GM12878 (cell line): ENCODE results near the gene UBAC2. TPM values are rescaled to one million over a fixed set of nuclear protein-coding genes. Genes with fewer than 3 reads are reported as not detected.

ENCODE experiments used
- ATAC-seq: fragments of 200-7000 bp; cut with Tn5 transposase; 3 replicates; pipeline ENCODE4 v1.9.1; 2020; ENCODE audit warnings: mild to moderate bottlenecking, moderate library complexity
- BruUV-seq: library from RNA; stranded (reverse); fragments of 400-500 nt; replicated peaks from 2 replicates; lab custom pipeline; 2021; lab: Mats Ljungman, UMichigan
- CTCF ChIA-PET: fragments of 300-600 bp; sonication (Branson Sonifier 250); formaldehyde crosslinking; extraction: SDS; loops from one replicate; lab custom pipeline; 2021; ENCODE audit warnings: inconsistent platforms; lab: Yijun Ruan, JAX
- POLR2A ChIA-PET: fragments of 350-600 bp; formaldehyde crosslinking; extraction: SDS; loops from one replicate; lab custom pipeline; 2021; ENCODE audit warnings: inconsistent platforms; lab: Charles Lee
- RAD21 ChIA-PET: fragments of 300-600 bp; sonication (Branson Sonifier 250); formaldehyde crosslinking; loops from one replicate; lab custom pipeline; 2023; ENCODE audit warnings: antibody characterized with exemption; ENCODE audit not compliant: unreplicated experiment; lab: Charles Lee
- SMC1A ChIA-PET: fragments of 300-600 bp; sonication (Branson Sonifier 250); formaldehyde crosslinking; loops from one replicate; lab custom pipeline; 2023; ENCODE audit not compliant: unreplicated experiment, uncharacterized antibody; lab: Charles Lee
- DNase-seq: peaks from one replicate; pipeline ENCODE4 v3.0.0-alpha.2; 2011; ENCODE audit warnings: low read depth, low spot score
- FAIRE-seq: peaks from 3 replicates; lab custom pipeline; 2011; peaks lifted over from hg19 to GRCh38; lab: Jason Lieb, UNC
- H2AFZ ChIP-seq: 2 replicates; pipeline ENCODE4 v1.6.0; 2011; ENCODE audit warnings: low read depth, low read length, control low read depth; ENCODE audit not compliant: control insufficient read depth
- H3K27ac ChIP-seq: 2 replicates; pipeline ENCODE4 v1.5.1; 2011; ENCODE audit warnings: control low read depth; ENCODE audit not compliant: control insufficient read depth, insufficient read depth
- H3K27me3 ChIP-seq, 2 experiments: replicated peaks in 1 of 2; 2 replicates each; pipeline versions ENCODE4 v1.6.0 to v1.6.1; 2011; ENCODE audit warnings: low read length in 1 of 2; ENCODE audit not compliant: control insufficient read depth in 2 of 2, insufficient read depth in 2 of 2
- H3K36me3 ChIP-seq, 2 experiments: 2 replicates each; pipeline ENCODE4 v1.5.1; 2011; ENCODE audit warnings: low read length in 1 of 2; ENCODE audit not compliant: control insufficient read depth in 2 of 2, insufficient read depth in 2 of 2
- H3K4me1 ChIP-seq: 2 replicates; pipeline ENCODE4 v1.6.1; 2011; ENCODE audit warnings: mild to moderate bottlenecking, low read length, moderate library complexity, mixed read lengths; ENCODE audit not compliant: control insufficient read depth, insufficient read depth
- H3K4me2 ChIP-seq: 2 replicates; pipeline ENCODE4 v1.6.0; 2011; ENCODE audit warnings: control low read depth; ENCODE audit not compliant: control insufficient read depth, insufficient read depth
- H3K4me3 ChIP-seq: fragments of 200-600 bp; sonication (generic); 2 replicates; pipeline ENCODE4 v1.5.1; 2016
- H3K79me2 ChIP-seq: 2 replicates; pipeline ENCODE4 v1.6.0; 2011; ENCODE audit warnings: low read length; ENCODE audit not compliant: control insufficient read depth, insufficient read depth
- H3K9ac ChIP-seq: 2 replicates; pipeline ENCODE4 v1.8.0; 2011; ENCODE audit warnings: low read length, control low read depth, mixed read lengths; ENCODE audit not compliant: control insufficient read depth, insufficient read depth
- H3K9me3 ChIP-seq: replicated peaks from 3 replicates; pipeline ENCODE4 v1.5.1; 2011; ENCODE audit warnings: mild to moderate bottlenecking, low read length; ENCODE audit not compliant: control insufficient read depth, insufficient read depth
- H4K20me1 ChIP-seq: 2 replicates; pipeline ENCODE4 v1.6.0; 2011; ENCODE audit not compliant: control insufficient read depth, insufficient read depth
- CBX3 ChIP-seq: fragments of 200-600 bp; sonication (generic); IDR thresholded peaks from 2 replicates; pipeline ENCODE4 v1.6.1; 2016; ENCODE audit warnings: low read depth, borderline replicate concordance
- CREB1 ChIP-seq: IDR thresholded peaks from 2 replicates; pipeline ENCODE4 v1.6.1; 2012; ENCODE audit warnings: low read depth, mild to moderate bottlenecking, inconsistent platforms
- IKZF2 ChIP-seq, 2 experiments: fragments of 450-650 bp; IDR thresholded peaks; 2 replicates each; pipeline ENCODE4 v1.6.1; 2017; ENCODE audit warnings: mild to moderate bottlenecking in 2 of 2, moderate library complexity in 2 of 2
- SMAD5 ChIP-seq: IDR thresholded peaks from 2 replicates; pipeline ENCODE4 v1.6.1; 2016; ENCODE audit warnings: antibody characterized with exemption, low read depth
- SP1 ChIP-seq: IDR thresholded peaks from one replicate; pipeline ENCODE4 v1.6.1; 2011; ENCODE audit warnings: low read depth, low read length
- SPI1 ChIP-seq: IDR thresholded peaks from 2 replicates; pipeline ENCODE4 v1.6.1; 2011; ENCODE audit warnings: low read depth, mild to moderate bottlenecking, low read length, moderate library complexity, borderline replicate concordance; ENCODE audit not compliant: insufficient read depth
- WGBS: methylation state at CpG from one replicate; pipeline ENCODE4 v1.1.6; 2016; ENCODE audit warnings: low lambda C conversion rate; ENCODE audit not compliant: insufficient replicate concordance, insufficient coverage; ENCODE audit errors: missing lambda C conversion rate; 5-methylcytosine and 5-hydroxymethylcytosine counted together
- in situ Hi-C: fragments of 300-500 bp; cut with MboI; formaldehyde crosslinking; loops from 9 replicates; pipeline ENCODE4 v1.14.3; 2018; ENCODE audit warnings: mixed read lengths
- intact Hi-C: fragments of 100-400 bp; cut with micrococcal nuclease; formaldehyde crosslinking; loops from one replicate; pipeline ENCODE4 v1.14.2; 2022; ENCODE audit not compliant: unreplicated experiment
- polyA plus RNA-seq, 11 experiments: library from polyadenylated mRNA; depleted of rRNA in 4 of 11; unstranded in 6 of 11; stranded (reverse) in 5 of 11; fragments of >200 nt; fragmentation: Nextera tagmentation in 4 of 11; fragmentation: Illumina TruSeq in 1 of 11; extraction: Ambion mirVana in 4 of 11; extraction: Trizol in 1 of 11; gene quantifications; 1 replicate in 1 of 11; 2 replicates in 10 of 11; pipeline versions ENCODE4 v1.2.1 to v1.2.3, GENCODE V29; 2011 to 2016; ENCODE audit warnings: inconsistent platforms in 2 of 11, missing spikeins in 2 of 11, low read depth in 1 of 11
- total RNA-seq, 4 experiments: library from RNA; depleted of rRNA in 3 of 4; stranded (reverse); fragments of >200 nt in 3 of 4; fragmentation: Illumina TruSeq in 1 of 4; extraction: Trizol in 1 of 4; gene quantifications; 2 replicates each; pipeline versions ENCODE4 v1.2.1 to v1.2.3, GENCODE V29; 2013 to 2021
- TF ChIP-seq, protein P1 (sequence below): IDR thresholded peaks from 2 replicates; pipeline ENCODE4 v1.6.1; 2011; ENCODE audit warnings: borderline replicate concordance, low read depth, mild to moderate bottlenecking, moderate library complexity, mixed read lengths, low read length; ENCODE audit not compliant: insufficient read depth; ENCODE audit errors: extremely low read length
- TF ChIP-seq, protein P2 (sequence below): fragments of 450-650 bp; IDR thresholded peaks from 2 replicates; pipeline ENCODE4 v1.6.1; 2016; ENCODE audit warnings: mild to moderate bottlenecking

UBAC2 gene
- total and polyA plus RNA-seq, 10 of the 15 experiments (the other 5 are each of a cell fraction or from before 2014, with no cell fraction given) = 3.0 to 54.6 (median 17.4) TPM

DNA sequence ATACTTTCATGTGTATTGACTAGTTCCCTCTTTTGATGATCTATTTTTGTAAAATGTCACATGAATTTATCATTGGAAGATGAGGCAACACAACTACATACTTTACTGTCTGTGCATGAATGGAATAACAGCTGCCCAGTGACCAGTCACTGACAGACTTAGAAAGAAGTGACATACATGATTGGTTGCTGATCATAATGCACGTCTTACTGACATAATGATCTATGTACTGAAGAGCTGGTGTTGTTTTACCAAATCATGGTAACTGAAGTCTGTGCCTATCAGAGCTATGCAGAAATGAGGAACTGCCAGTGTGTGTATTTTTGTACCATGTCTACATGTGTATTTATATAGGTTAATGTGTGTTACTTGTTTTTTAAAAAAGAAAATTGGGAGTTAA is 31.1 kb downstream of the UBAC2 start:
- Histone ChIP-seq H3K79me2 (peaks cover 37% of the 10 kb centered on the region), H3K9me3 (no peaks in the 10 kb centered on the region; the same call in 2 of the 3 replicates), H3K4me2 (peak overlapping the region; percentile 30; the same call in 1 of the 2 replicates), H4K20me1 (no peaks in the 10 kb centered on the region), H3K36me3 (no peaks in the 10 kb centered on the region), H3K9ac (no peak overlapping the region), H3K27me3 (no peaks in the 10 kb centered on the region), H3K27ac (no peak overlapping the region), H3K4me3 (no peak overlapping the region), H2AFZ (no peak overlapping the region), H3K4me1 (peaks cover 40% of the 10 kb centered on the region)
- DNase-seq (no peak), FAIRE-seq (no peak), ATAC-seq (peak; percentile 36)
- 86% methylated on average over 1 of the region's 1 CpG for WGBS
- intact Hi-C loops = no loop called here
- RAD21 ChIA-PET = interaction anchor here (0.7 to 5.1 kb wide), 7 partner anchors 13 to 38 kb away, joined by 3 to 37 read pairs (median 4); partner anchors contain the start of gene GPR18
- SMC1A ChIA-PET = interaction anchor here (0.8 to 6.5 kb wide), 13 partner anchors 9 to 275 kb away, joined by 3 to 69 read pairs (median 4); partner anchors contain the start of genes GPR18 and UBAC2
- CTCF ChIA-PET = interaction anchor here (1.0 to 4.4 kb wide), 11 partner anchors 27 to 205 kb away, joined by 3 to 22 read pairs (median 5); partner anchors contain the start of genes GPR18 and UBAC2
- no TSS peak for BruUV-seq
- TF ChIP-seq SMAD5 (no peak), CREB1 (0 out of 2 replicates have a peak, but pooled peaks have one; percentile 43), SPI1 (peak; percentile 89; the same call in 1 of the 2 replicates), SP1 (no peak), IKZF2 (IDR thresholded peaks at IDR 0.05) (no peak), CBX3 (no peak)
- TF ChIP-seq, protein P1, sequence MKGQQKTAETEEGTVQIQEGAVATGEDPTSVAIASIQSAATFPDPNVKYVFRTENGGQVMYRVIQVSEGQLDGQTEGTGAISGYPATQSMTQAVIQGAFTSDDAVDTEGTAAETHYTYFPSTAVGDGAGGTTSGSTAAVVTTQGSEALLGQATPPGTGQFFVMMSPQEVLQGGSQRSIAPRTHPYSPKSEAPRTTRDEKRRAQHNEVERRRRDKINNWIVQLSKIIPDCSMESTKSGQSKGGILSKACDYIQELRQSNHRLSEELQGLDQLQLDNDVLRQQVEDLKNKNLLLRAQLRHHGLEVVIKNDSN = no peak
- TF ChIP-seq, protein P2, sequence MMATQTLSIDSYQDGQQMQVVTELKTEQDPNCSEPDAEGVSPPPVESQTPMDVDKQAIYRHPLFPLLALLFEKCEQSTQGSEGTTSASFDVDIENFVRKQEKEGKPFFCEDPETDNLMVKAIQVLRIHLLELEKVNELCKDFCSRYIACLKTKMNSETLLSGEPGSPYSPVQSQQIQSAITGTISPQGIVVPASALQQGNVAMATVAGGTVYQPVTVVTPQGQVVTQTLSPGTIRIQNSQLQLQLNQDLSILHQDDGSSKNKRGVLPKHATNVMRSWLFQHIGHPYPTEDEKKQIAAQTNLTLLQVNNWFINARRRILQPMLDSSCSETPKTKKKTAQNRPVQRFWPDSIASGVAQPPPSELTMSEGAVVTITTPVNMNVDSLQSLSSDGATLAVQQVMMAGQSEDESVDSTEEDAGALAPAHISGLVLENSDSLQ = peak; percentile 85
- POLR2A ChIA-PET = interaction anchor here (1.5 to 2.1 kb wide), 3 partner anchors 24 to 31 kb away, joined by 4 to 6 read pairs (median 5); partner anchors contain the start of gene UBAC2
- in situ Hi-C loops = no loop called here
